Measurements from ENCODE around the gene FOXJ3.

The FOXJ3 gene

GRCh38 chr1:42324398-42325013 lies 10.5 kb downstream of the FOXJ3 start:
- Histone ChIP-seq H3K36me3 (ENCODE audit: insufficient read depth, low read length) (no peaks in the 10 kb centered on the region; the same call in 1 of the 2 replicates), H3K4me1 (ENCODE audit: insufficient read depth, low read length) (peaks cover 7% of the 10 kb centered on the region; the same call in 1 of the 2 replicates), H3K9ac (ENCODE audit: low read depth, low read length) (no peak overlapping the region)

DNA sequence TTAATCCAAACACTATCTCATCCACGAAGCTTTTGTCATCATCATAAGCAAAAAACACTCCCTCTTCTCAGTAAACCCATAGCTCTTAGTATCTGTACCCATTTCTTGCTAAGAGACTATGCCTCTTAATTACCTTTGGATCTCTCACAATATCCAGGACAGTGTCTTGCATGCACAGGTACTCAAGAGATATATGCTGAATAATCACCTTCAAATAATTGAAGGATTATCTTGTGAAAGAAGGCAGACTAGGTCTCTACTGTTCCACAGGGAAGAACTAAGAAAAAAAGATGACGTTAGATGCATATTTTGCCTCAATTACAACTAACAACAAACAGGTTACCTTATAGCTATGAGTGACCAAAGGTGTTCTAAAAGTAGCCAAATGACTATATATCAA lies 11.5 kb downstream of the FOXJ3 start:
- Histone ChIP-seq H3K9ac (ENCODE audit: low read depth, low read length) (no peak overlapping the region), H3K36me3 (ENCODE audit: insufficient read depth, low read length) (no peaks in the 10 kb centered on the region), H3K4me1 (ENCODE audit: insufficient read depth, low read length) (peaks cover 7% of the 10 kb centered on the region; the same call in 1 of the 2 replicates), H3K9me3 (ENCODE audit: control insufficient read depth, insufficient read depth, low read length) (no peaks in the 10 kb centered on the region)

More at GRCh38 chr1:42324398-42325013, 10.5 kb downstream of the FOXJ3 start:
- no peaks in the 10 kb centered on the region for H3K9me3 ChIP-seq (ENCODE audit: control insufficient read depth, insufficient read depth, low read length)

DNA sequence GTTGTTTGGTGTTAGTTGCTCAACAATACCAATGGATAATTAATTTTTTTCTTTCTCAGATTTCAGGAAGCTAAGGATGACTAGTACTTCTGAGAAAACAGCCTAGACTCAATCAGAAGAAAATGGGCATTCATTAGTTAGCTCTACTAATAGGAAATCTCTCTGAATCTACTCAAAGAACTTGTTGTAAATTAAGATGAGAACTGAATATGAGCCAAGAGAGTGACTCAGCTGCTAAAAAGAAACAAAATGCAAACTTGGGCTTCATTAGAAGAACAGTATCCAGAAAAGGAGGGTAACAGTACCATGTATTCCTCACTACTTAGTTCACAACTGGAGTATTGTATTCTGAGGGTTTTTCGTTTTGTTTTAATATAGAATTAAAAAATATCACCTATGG lies 12.5 kb downstream of the FOXJ3 start:
- Histone ChIP-seq H3K9ac (ENCODE audit: low read depth, low read length) (no peak overlapping the region), H3K9me3 (ENCODE audit: control insufficient read depth, insufficient read depth, low read length) (no peaks in the 10 kb centered on the region), H3K36me3 (ENCODE audit: insufficient read depth, low read length) (no peaks in the 10 kb centered on the region), H3K4me1 (ENCODE audit: insufficient read depth, low read length) (peaks cover 7% of the 10 kb centered on the region; the same call in 1 of the 2 replicates)

DNA sequence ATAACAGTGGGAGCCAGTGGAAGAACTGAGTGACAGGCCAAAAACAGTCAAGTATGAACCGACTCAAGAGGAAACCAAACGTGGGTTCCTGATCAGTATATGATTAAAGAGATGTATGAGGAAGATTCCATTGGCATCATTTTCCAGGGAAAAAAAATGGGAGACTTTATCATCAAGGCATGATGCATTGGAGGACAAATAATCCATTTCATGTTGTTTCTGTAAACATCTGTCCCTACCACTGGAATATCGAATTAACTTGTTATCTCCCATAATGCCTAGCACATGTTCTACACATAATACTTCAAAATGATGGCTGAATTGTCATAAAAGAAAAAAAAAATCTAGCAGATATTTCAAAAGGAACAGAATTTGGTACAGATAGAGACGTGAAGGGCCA lies 13.3 kb downstream of the FOXJ3 start:
- no peaks in the 10 kb centered on the region for H3K36me3 ChIP-seq (ENCODE audit: insufficient read depth, low read length)
- no peaks in the 10 kb centered on the region for H3K9me3 ChIP-seq (ENCODE audit: control insufficient read depth, insufficient read depth, low read length)
- H3K9ac ChIP-seq (ENCODE audit: low read depth, low read length): no peak overlapping the region
- H3K4me1 ChIP-seq (ENCODE audit: insufficient read depth, low read length): peaks cover 7% of the 10 kb centered on the region; the same call in 1 of the 2 replicates

GRCh38 chr1:42320708-42321107 lies 14.3 kb downstream of the FOXJ3 start:
- Histone ChIP-seq H3K4me1 (ENCODE audit: insufficient read depth, low read length) (peaks cover 7% of the 10 kb centered on the region; the same call in 1 of the 2 replicates), H3K36me3 (ENCODE audit: insufficient read depth, low read length) (no peaks in the 10 kb centered on the region), H3K9me3 (ENCODE audit: control insufficient read depth, insufficient read depth, low read length) (no peaks in the 10 kb centered on the region), H3K9ac (ENCODE audit: low read depth, low read length) (no peak overlapping the region)

DNA sequence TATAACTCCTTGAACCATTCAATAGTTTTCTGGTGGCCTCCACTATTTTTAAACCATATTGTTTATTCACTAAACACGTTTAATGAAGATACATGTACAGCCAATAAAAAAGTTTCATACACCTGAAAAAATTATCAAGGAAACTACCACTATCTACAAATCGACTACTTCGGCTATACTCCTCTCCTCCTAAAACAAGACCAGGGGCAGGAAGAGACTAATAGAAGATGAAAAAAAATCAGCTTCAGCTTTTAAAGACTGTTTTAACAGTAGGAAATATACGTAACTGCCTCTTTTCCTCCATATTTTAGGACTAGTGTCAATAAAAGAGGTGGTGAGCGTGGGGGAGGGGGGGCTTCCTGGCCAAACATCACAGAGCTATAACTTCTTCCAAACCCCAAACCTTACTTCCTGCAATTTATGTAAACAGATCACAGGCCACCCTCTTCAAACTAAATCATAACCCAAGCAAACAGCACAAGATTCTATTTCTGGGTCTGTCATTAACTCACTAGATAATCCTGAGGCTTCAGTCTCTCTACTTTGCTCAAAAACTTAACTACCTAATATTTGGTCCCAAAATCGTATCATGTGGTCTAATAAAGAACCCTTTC lies 15.1 kb downstream of the FOXJ3 start:
- Histone ChIP-seq H3K9ac (ENCODE audit: low read depth, low read length) (no peak overlapping the region), H3K36me3 (ENCODE audit: insufficient read depth, low read length) (no peaks in the 10 kb centered on the region), H3K9me3 (ENCODE audit: control insufficient read depth, insufficient read depth, low read length) (no peaks in the 10 kb centered on the region), H3K4me1 (ENCODE audit: insufficient read depth, low read length) (peaks cover 8% of the 10 kb centered on the region; the same call in 1 of the 2 replicates)

DNA sequence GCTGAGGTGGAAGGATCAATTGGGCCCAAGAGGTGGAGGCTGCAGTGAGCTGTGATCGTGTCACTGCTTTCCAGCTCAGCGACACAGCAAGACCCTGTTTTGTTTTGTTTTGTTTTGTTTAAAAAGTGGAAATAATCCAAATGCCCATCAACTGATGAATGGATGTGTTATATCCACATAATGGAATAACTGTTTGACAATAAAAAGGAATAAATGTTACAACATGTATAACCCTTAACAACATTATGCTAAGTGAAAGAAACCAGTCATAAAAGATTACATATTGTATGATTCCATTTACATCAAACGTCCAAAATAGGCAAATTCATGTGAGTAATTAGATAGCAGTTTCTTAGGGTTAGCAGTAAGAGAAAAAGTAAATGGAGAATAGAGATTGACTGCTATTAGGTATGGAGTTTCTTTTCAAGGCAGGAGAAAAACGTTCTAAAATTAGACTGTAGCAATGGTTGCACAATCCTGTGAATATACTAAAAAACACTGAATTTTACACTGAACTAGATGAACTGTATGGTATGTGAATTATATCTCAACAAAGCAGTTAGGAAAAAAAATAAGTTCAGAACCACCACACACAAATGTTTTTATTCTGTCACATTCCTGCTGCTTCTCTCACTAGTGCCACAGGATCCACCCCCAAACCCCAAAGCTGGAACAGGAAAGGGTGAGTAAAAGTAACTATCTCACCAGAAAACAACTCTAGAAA lies 15.7 kb downstream of the FOXJ3 start:
- H3K36me3 ChIP-seq (ENCODE audit: insufficient read depth, low read length): no peaks in the 10 kb centered on the region
- no peaks in the 10 kb centered on the region for H3K9me3 ChIP-seq (ENCODE audit: control insufficient read depth, insufficient read depth, low read length)
- H3K4me1 ChIP-seq (ENCODE audit: insufficient read depth, low read length): peaks cover 13% of the 10 kb centered on the region
- H3K9ac ChIP-seq (ENCODE audit: low read depth, low read length): no peak overlapping the region

DNA sequence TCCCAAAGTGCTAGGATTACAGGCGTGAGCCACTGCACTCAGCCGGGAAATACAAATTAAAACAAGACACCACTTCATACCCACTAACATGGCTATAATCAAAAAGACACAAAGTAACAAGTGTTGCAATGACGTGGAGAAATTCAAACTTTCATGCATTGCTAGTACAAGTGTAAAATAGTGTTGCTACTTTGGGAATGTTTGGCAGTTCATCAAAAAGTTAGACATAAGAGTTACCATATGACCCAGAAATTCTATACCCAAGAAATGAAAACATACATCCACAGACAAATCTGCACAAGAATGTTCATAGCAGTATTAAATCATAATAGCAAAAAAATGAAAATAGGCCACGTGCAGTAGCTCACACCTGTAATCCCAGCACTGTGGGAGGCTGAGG lies 16.4 kb downstream of the FOXJ3 start:
- no peak overlapping the region for H3K9ac ChIP-seq (ENCODE audit: low read depth, low read length)
- H3K4me1 ChIP-seq (ENCODE audit: insufficient read depth, low read length): peaks cover 13% of the 10 kb centered on the region
- H3K9me3 ChIP-seq (ENCODE audit: control insufficient read depth, insufficient read depth, low read length): no peaks in the 10 kb centered on the region
- H3K36me3 ChIP-seq (ENCODE audit: insufficient read depth, low read length): no peaks in the 10 kb centered on the region

- Histone ChIP-seq H3K4me1 (ENCODE audit: insufficient read depth, low read length) (peaks cover 13% of the 10 kb centered on the region), H3K36me3 (ENCODE audit: insufficient read depth, low read length) (no peaks in the 10 kb centered on the region), H3K9me3 (ENCODE audit: control insufficient read depth, insufficient read depth, low read length) (no peaks in the 10 kb centered on the region), H3K9ac (ENCODE audit: low read depth, low read length) (no peak overlapping the region)
Measured at GRCh38 chr1:42317308-42317707, 17.7 kb downstream of the FOXJ3 start.

DNA sequence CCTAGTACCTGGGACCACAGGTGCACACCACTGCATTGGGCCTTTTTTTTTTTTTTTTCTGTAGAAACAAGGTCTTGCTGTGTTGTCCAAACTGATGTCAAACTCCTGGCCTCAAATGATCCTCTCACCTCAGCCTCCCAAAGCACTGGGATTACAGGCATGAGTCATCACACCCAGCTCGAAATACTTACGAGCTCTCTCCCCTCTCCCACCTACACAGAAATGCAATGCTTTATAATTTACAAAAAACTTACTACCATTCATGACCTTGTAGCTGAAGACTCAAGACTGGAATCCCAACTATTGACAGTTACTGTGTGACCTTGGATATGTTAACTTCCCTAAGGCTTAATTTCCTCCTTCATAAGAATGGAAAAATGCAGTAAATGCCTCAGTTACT lies 18.7 kb downstream of the FOXJ3 start:
- Histone ChIP-seq H3K36me3 (ENCODE audit: insufficient read depth, low read length) (no peaks in the 10 kb centered on the region), H3K4me1 (ENCODE audit: insufficient read depth, low read length) (peaks cover 13% of the 10 kb centered on the region), H3K9ac (ENCODE audit: low read depth, low read length) (no peak overlapping the region), H3K9me3 (ENCODE audit: control insufficient read depth, insufficient read depth, low read length) (no peaks in the 10 kb centered on the region)

- no peaks in the 10 kb centered on the region for H3K9me3 ChIP-seq (ENCODE audit: control insufficient read depth, insufficient read depth, low read length)
- peaks cover 11% of the 10 kb centered on the region for H3K4me1 ChIP-seq (ENCODE audit: insufficient read depth, low read length)
- no peaks in the 10 kb centered on the region for H3K36me3 ChIP-seq (ENCODE audit: insufficient read depth, low read length)
- no peak overlapping the region for H3K9ac ChIP-seq (ENCODE audit: low read depth, low read length)
Measured at GRCh38 chr1:42315500-42315899, 19.5 kb downstream of the FOXJ3 start.

- Histone ChIP-seq H3K4me1 (ENCODE audit: insufficient read depth, low read length) (peaks cover 6% of the 10 kb centered on the region), H3K9ac (ENCODE audit: low read depth, low read length) (no peak overlapping the region), H3K9me3 (ENCODE audit: control insufficient read depth, insufficient read depth, low read length) (no peaks in the 10 kb centered on the region)
Measured at GRCh38 chr1:42313970-42314369, 21.1 kb downstream of the FOXJ3 start.

DNA sequence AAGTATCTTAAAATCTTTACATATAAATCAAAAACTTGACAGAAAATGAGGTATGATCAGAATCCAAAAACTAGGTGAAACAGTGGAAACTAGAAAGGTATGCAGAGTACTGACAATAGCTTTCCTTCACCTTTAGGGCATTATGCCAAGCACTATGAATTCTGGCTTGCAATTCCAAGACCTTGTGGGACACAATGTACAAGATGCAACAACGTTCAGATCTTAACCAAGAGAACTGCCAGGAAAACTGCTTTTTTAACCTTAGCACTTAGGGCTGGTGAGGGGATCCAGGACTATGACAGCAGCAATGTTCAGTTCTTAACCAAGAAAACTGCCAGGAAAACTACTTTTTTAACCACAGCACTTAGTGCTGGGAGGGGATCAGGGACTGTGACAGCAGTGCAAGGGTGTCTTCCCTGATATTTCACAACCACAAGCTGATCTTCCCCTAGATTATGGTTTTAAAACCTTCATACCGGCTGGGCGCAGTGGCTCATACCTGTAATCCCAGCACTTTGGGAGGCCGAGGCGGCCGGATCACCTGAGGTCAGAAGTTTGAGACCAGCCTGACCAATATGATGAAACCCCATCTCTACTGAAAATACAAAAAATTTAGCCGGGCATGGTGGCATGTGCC lies 22.3 kb downstream of the FOXJ3 start:
- Histone ChIP-seq H3K9ac (ENCODE audit: low read depth, low read length) (no peak overlapping the region), H3K9me3 (ENCODE audit: control insufficient read depth, insufficient read depth, low read length) (no peaks in the 10 kb centered on the region), H3K4me1 (ENCODE audit: insufficient read depth, low read length) (peaks cover 6% of the 10 kb centered on the region), H3K36me3 (ENCODE audit: insufficient read depth, low read length) (no peaks in the 10 kb centered on the region)

More at GRCh38 chr1:42313970-42314369, 21.1 kb downstream of the FOXJ3 start:
- no peaks in the 10 kb centered on the region for H3K36me3 ChIP-seq (ENCODE audit: insufficient read depth, low read length)

GRCh38 chr1:42311897-42312296 lies 23.1 kb downstream of the FOXJ3 start:
- Histone ChIP-seq H3K4me1 (ENCODE audit: insufficient read depth, low read length) (peaks cover 6% of the 10 kb centered on the region), H3K9ac (ENCODE audit: low read depth, low read length) (no peak overlapping the region), H3K36me3 (ENCODE audit: insufficient read depth, low read length) (no peaks in the 10 kb centered on the region), H3K9me3 (ENCODE audit: control insufficient read depth, insufficient read depth, low read length) (no peaks in the 10 kb centered on the region)
